GM20000 (cell line): ENCODE measurements around the gene ILDR1.

Experiments used
- DNase-seq: peaks from one replicate; pipeline ENCODE4 v3.0.0; 2012; ENCODE audit warnings: low spot score
- TF ChIP-seq, protein P1 (sequence below): IDR thresholded peaks from 2 replicates; pipeline ENCODE4 v1.5.1; 2012; ENCODE audit warnings: mild to moderate bottlenecking, control low read depth; ENCODE audit errors: extremely low read depth, missing control alignments

Gene ILDR1

GRCh38 chr3:121963608-121964007, 58.4 kb downstream of the ILDR1 start:
- no peak for DNase-seq
- TF ChIP-seq, protein P1, sequence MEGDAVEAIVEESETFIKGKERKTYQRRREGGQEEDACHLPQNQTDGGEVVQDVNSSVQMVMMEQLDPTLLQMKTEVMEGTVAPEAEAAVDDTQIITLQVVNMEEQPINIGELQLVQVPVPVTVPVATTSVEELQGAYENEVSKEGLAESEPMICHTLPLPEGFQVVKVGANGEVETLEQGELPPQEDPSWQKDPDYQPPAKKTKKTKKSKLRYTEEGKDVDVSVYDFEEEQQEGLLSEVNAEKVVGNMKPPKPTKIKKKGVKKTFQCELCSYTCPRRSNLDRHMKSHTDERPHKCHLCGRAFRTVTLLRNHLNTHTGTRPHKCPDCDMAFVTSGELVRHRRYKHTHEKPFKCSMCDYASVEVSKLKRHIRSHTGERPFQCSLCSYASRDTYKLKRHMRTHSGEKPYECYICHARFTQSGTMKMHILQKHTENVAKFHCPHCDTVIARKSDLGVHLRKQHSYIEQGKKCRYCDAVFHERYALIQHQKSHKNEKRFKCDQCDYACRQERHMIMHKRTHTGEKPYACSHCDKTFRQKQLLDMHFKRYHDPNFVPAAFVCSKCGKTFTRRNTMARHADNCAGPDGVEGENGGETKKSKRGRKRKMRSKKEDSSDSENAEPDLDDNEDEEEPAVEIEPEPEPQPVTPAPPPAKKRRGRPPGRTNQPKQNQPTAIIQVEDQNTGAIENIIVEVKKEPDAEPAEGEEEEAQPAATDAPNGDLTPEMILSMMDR: no peak

GRCh38 chr3:121962443-121962842, 59.6 kb downstream of the ILDR1 start:
- TF ChIP-seq, protein P1: no peak
- no peak for DNase-seq

DNA sequence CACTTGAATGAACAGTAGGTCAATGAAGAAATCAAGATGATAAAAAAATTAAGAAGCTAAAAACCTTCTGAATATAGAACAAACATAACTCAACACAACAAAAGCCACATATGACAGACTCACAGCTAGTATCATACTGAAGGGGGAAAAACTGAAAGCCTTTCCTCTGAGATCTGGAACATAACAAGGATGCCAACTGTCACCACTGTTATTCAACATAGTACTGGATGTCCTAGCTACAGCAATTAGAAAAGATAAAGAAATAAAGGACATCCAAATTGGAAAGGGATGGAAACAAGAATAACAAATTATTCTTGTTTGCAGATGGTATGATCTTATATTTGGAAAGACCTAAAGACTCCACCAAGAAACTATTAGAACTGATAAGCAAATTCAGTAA, 60.8 kb downstream of the ILDR1 start:
- TF ChIP-seq, protein P1: no peak
- DNase-seq: no peak

- TF ChIP-seq, protein P1: no peak
- no peak for DNase-seq
These were observed 63.2 kb downstream of the ILDR1 start for GRCh38 chr3:121958801-121959200.

- no peak for DNase-seq
- TF ChIP-seq, protein P1: no peak
These were observed 64.2 kb downstream of the ILDR1 start for GRCh38 chr3:121957674-121958415.

DNA sequence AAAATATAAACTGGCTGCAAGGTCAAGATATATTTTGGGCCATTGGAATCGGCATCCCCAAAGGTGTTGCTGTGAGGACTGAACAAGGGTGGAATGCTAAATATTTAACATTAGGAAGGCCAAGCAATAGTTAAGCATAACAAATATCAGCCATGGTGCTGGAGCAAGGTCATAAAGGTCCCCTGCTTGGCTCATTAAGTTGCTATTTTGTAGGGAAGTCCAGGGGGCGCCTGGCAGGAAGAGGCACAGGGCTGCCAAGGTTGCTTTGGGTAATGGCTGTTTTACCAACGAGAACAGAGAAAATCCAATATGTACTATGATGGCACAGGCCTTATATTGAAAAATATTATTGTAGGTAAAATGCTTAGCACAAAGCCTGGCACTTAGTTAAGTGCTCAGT, 65.7 kb downstream of the ILDR1 start:
- no peak for DNase-seq
- TF ChIP-seq, protein P1: no peak

DNA sequence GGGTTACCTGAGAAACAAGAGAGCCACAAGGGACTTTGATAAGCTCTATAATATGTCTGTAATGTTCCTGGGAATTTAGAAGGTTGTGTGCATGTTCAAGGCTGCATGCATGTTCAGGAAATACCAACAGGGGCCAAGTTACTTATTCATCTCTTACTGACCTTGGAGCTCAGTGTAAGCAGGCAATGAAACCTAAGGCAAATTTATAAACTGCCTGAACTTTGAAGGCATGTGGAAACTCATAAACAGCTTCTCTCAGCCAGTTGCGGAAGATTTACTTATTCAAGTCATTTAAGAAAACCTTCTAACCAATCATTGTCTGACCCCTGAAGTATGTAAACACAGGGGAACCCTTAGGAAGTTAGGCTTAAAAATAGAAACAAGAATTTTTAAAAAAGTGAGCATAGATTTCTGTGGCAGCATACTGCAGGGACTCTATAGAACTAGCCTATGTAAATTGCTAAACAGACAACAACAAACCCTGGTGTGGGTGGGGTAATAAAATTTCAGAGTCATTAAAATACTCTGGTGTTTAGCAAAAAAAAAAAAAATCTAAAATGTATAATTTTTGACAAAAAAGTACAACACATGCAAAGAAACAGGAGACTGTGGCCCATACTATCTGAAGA, 70.6 kb downstream of the ILDR1 start:
- TF ChIP-seq, protein P1: no peak
- no peak for DNase-seq
